Measurements from ENCODE around the gene SP5. TPM values are rescaled to one million over a fixed set of nuclear protein-coding genes. Genes with fewer than 3 reads are reported as not detected.

SP5 gene
- total and polyA plus RNA-seq, 2 donors (not counting 1 experiment from before 2014, with no cell fraction given): not detected

GRCh38 chr2:170685591-170685990 is 29.5 kb upstream of the SP5 start:
- no peaks in the 10 kb centered on the region for H3K4me1 ChIP-seq (ENCODE audit: control insufficient read depth in 2 of 2, insufficient read depth in 2 of 2, low read length in 2 of 2)
- no peaks in the 10 kb centered on the region for H3K36me3 ChIP-seq (replicated peaks in 1 of 2; ENCODE audit: control extremely low read depth in 1 of 2, control insufficient read depth in 1 of 2, extremely low read depth in 1 of 2, insufficient read depth in 2 of 2, low read length in 1 of 2)
- H3K27me3 ChIP-seq (replicated peaks in 1 of 4; ENCODE audit: control extremely low read depth in 1 of 4, control insufficient read depth in 3 of 4, insufficient read depth in 4 of 4, low read length in 3 of 4): no peaks in the 10 kb centered on the region
- Mint-ChIP-seq H3K9me3 (ENCODE audit: insufficient read depth) (no peaks in the 10 kb centered on the region), H3K4me3 (no peak overlapping the region), H3K27ac (no peak overlapping the region), H3K4me1 (no peaks in the 10 kb centered on the region), H3K27me3 (peaks cover 14% of the 10 kb centered on the region)
- TF ChIP-seq, protein P1, sequence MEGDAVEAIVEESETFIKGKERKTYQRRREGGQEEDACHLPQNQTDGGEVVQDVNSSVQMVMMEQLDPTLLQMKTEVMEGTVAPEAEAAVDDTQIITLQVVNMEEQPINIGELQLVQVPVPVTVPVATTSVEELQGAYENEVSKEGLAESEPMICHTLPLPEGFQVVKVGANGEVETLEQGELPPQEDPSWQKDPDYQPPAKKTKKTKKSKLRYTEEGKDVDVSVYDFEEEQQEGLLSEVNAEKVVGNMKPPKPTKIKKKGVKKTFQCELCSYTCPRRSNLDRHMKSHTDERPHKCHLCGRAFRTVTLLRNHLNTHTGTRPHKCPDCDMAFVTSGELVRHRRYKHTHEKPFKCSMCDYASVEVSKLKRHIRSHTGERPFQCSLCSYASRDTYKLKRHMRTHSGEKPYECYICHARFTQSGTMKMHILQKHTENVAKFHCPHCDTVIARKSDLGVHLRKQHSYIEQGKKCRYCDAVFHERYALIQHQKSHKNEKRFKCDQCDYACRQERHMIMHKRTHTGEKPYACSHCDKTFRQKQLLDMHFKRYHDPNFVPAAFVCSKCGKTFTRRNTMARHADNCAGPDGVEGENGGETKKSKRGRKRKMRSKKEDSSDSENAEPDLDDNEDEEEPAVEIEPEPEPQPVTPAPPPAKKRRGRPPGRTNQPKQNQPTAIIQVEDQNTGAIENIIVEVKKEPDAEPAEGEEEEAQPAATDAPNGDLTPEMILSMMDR (IDR thresholded peaks at IDR 0.05): no peak
- TF ChIP-seq EZH2 (IDR thresholded peaks at IDR 0.05; ENCODE audit: borderline replicate concordance, insufficient read depth, low read depth, low read length, poor library complexity, severe bottlenecking): no peak
- no peak overlapping the region for H3K27ac ChIP-seq (ENCODE audit: low read length in 2 of 2)
- no peak for DNase-seq
- ATAC-seq (ENCODE audit: low read depth): no peak
- H3K4me3 ChIP-seq (ENCODE audit: control extremely low read depth in 1 of 5, extremely low read depth in 1 of 5, insufficient read depth in 1 of 5, low read depth in 2 of 5, low read length in 4 of 5): no peak overlapping the region
- no peaks in the 10 kb centered on the region for H4K20me1 ChIP-seq (ENCODE audit: control insufficient read depth, insufficient read depth, low read length, poor library complexity, severe bottlenecking)
- no peaks in the 10 kb centered on the region for H3K9me3 ChIP-seq (ENCODE audit: control extremely low read depth in 1 of 3, control insufficient read depth in 2 of 3, insufficient read depth in 1 of 3, low read length in 2 of 3)
- no peak overlapping the region for H2AFZ ChIP-seq (ENCODE audit: insufficient read depth, low read depth, low read length, poor library complexity, severe bottlenecking)
- no peak overlapping the region for H3K4me2 ChIP-seq (replicated peaks; ENCODE audit: low read depth, low read length, poor library complexity, severe bottlenecking)
- ChIA-PET POLR2A (no interaction called here), CTCF (no interaction called here)
- no peak overlapping the region for H3K9ac ChIP-seq (ENCODE audit: low read length)
- intact Hi-C loops (cut with micrococcal nuclease): no loop called here
- 76% methylated on average over 4 of the region's 4 CpGs for WGBS (ENCODE audit: insufficient coverage)
- no peaks in the 10 kb centered on the region for H3K79me2 ChIP-seq (ENCODE audit: control insufficient read depth, insufficient read depth, low read length)

- Histone ChIP-seq H3K27ac (ENCODE audit: low read length in 2 of 2) (no peak overlapping the region), H3K4me1 (ENCODE audit: control insufficient read depth in 2 of 2, insufficient read depth in 2 of 2, low read length in 2 of 2) (no peaks in the 10 kb centered on the region), H4K20me1 (ENCODE audit: control insufficient read depth, insufficient read depth, low read length, poor library complexity, severe bottlenecking) (no peaks in the 10 kb centered on the region), H2AFZ (ENCODE audit: insufficient read depth, low read depth, low read length, poor library complexity, severe bottlenecking) (no peak overlapping the region), H3K9ac (ENCODE audit: low read length) (no peak overlapping the region), H3K79me2 (ENCODE audit: control insufficient read depth, insufficient read depth, low read length) (no peaks in the 10 kb centered on the region), H3K4me3 (ENCODE audit: control extremely low read depth in 1 of 5, extremely low read depth in 1 of 5, insufficient read depth in 1 of 5, low read depth in 2 of 5, low read length in 4 of 5) (no peak overlapping the region), H3K27me3 (replicated peaks in 1 of 4; ENCODE audit: control extremely low read depth in 1 of 4, control insufficient read depth in 3 of 4, insufficient read depth in 4 of 4, low read length in 3 of 4) (no peaks in the 10 kb centered on the region), H3K4me2 (replicated peaks; ENCODE audit: low read depth, low read length, poor library complexity, severe bottlenecking) (no peak overlapping the region), H3K9me3 (ENCODE audit: control extremely low read depth in 1 of 3, control insufficient read depth in 2 of 3, insufficient read depth in 1 of 3, low read length in 2 of 3) (no peaks in the 10 kb centered on the region), H3K36me3 (replicated peaks in 1 of 2; ENCODE audit: control extremely low read depth in 1 of 2, control insufficient read depth in 1 of 2, extremely low read depth in 1 of 2, insufficient read depth in 2 of 2, low read length in 1 of 2) (no peaks in the 10 kb centered on the region)
- POLR2A ChIA-PET: no interaction called here
- Mint-ChIP-seq H3K27me3 (peaks cover 4% of the 10 kb centered on the region), H3K4me1 (no peaks in the 10 kb centered on the region), H3K9me3 (ENCODE audit: insufficient read depth) (no peaks in the 10 kb centered on the region), H3K27ac (no peak overlapping the region), H3K4me3 (no peak overlapping the region)
- TF ChIP-seq, protein P1 (IDR thresholded peaks at IDR 0.05): no peak
- TF ChIP-seq EZH2 (IDR thresholded peaks at IDR 0.05; ENCODE audit: borderline replicate concordance, insufficient read depth, low read depth, low read length, poor library complexity, severe bottlenecking): no peak
- 100% methylated on average over 2 of the region's 5 CpGs for WGBS (ENCODE audit: insufficient coverage)
- ATAC-seq (ENCODE audit: low read depth): no peak
- CTCF ChIA-PET: no interaction called here
- no peak for DNase-seq
- intact Hi-C loops (cut with micrococcal nuclease): no loop called here
Observed at GRCh38 chr2:170689481-170689880, 25.7 kb upstream of the SP5 start.

Data from B cell (primary cell).